Dermis blood vessel endothelial cell (primary cell): ENCODE measurements around the gene ARID1A. TPM values are rescaled to one million over a fixed set of nuclear protein-coding genes. Genes with fewer than 3 reads are reported as not detected.

Experiments
- DNase-seq: peaks from one replicate; pipeline ENCODE4 v3.0.0; 2010
- total RNA-seq: library from RNA; depleted of rRNA; stranded (reverse); fragments of >200 nt; gene quantifications from 2 replicates; pipeline ENCODE4 v1.2.3, GENCODE V29; 2014

The ARID1A gene
- total RNA-seq, 1 donor from 2014 or later, result 14.5 TPM

DNA sequence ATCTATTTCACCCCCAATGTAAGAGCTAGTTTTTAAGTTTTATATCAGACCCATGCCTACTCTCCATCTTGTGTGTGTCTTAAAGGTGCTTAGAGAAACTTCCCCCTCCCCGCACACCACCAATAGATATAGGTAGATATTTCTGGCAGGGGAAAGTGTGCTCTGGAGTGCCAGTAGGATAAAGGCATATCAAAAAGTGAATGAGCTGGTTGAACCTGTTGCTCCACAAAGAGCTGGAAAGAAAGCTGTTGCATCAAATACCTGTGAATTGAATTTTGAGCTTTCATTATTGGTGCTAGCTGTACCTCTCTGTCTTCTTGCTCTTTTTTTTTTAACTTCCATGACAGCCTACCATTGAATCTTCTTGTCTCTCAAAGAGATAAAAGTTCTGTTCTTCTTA is 32.8 kb downstream of the ARID1A start:
- DNase-seq, result no peak

DNA sequence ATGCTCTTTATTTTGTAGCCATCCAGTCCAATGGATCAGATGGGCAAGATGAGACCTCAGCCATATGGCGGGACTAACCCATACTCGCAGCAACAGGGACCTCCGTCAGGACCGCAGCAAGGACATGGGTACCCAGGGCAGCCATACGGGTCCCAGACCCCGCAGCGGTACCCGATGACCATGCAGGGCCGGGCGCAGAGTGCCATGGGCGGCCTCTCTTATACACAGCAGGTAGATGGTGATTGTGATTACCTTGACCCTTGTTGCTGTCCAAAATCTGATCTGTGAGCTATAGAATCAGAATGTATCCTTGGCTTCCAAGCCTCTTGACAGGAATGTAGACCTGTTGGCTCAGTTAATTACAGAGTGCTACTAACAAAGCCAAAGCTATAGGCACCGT is 33.8 kb downstream of the ARID1A start:
- no peak for DNase-seq

DNA sequence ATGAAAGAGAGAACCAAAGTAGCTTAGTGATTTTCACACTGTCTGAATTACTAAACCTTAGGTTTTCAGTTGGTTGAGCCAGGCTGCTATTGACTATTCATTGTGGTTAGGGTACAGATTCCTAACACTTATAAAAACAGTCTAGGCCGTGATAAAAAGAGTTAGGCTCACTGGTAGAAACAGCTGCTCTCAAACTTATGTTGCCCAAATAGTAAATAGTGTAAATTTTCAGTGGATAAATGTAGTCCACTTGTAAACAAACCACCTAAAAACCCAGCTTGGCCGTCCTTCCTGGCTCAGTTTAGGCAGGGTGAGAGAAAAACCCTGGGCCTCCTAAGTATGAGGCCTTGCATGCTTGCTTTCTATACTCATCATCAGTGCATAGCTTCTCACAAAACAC is 34.9 kb downstream of the ARID1A start:
- no peak for DNase-seq

DNA sequence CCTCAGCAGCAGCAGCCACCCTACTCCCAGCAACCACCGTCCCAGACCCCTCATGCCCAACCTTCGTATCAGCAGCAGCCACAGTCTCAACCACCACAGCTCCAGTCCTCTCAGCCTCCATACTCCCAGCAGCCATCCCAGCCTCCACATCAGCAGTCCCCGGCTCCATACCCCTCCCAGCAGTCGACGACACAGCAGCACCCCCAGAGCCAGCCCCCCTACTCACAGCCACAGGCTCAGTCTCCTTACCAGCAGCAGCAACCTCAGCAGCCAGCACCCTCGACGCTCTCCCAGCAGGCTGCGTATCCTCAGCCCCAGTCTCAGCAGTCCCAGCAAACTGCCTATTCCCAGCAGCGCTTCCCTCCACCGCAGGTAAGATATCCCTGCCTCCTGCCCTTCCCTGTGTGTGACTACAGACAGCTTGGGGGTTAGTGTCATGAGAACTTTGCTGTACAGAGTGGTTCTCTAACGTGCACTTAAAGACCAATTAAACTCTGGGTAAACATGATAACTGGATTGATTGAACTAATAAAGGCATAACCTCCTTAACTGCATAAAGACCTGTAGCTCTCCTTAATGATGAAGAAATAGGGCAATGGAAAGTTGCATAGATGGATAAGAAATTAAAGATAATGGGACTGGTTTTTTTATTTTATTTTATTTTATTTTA is 35.6 kb downstream of the ARID1A start:
- DNase-seq, result no peak

DNA sequence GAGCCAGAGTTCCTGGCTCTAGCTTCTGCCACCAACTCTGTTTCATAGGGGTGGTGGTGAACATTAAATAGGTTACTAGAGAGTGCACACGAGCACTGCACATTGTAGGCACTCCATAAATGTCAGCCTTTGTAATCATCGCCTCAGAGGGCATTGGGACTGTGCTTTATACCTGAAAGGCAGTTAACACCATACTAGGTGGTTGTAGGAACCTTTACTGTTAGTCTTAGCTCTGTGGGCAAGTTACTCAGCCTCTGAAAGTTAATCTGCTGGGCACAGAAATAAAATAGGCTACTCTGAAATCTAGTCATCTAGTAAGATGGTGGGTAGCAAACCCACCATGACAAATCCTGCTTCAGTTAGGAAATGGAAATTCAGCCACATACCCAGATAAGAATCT is 37.6 kb downstream of the ARID1A start:
- DNase-seq, result no peak

DNA sequence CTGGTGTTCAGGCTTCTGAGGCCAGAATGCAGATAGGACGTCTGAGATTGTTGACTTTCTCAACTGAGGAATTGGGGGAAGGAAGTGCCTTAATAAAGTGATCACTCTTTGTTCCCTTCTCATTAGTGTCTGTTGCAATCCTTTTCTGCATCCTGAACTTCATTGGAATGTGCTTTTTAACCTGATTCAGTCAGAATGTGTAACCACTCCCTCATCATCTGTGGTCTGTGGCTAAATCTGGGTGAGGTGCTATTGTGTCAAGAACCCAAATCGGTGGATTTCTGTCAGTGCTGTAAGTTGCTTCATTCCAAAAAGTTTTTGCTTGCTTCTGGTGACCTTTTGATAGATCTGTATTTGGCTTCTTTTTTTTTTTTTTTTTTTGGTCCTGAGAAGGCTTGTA is 38.2 kb downstream of the ARID1A start:
- peak; percentile 19 for DNase-seq

DNA sequence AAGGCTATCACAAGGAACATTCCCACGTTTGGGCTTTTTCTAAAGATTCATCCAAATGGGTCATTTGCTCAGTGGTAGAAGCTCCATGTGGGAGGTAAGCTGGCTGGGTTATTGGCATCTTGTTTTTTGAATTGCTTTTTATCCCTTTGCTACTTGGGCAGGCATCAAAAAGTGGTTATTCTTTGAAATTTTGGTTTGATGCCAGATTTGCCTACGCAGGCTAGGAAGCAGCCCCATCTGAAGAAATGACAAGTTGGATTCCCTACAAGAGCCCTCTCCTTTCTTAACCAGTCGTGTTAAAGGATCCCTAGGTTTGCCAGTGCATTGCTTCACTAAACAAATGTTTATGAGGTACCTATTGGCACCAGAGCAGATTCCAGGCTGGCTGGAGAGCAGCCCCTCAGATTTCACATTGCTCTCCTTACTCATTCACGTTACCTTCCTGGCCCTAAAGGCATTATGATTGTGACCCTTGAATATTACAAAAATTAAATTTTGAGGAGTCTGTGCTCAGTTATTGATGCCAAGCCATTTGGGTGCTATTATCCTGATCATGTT is 38.8 kb downstream of the ARID1A start:
- DNase-seq, result no peak

DNA sequence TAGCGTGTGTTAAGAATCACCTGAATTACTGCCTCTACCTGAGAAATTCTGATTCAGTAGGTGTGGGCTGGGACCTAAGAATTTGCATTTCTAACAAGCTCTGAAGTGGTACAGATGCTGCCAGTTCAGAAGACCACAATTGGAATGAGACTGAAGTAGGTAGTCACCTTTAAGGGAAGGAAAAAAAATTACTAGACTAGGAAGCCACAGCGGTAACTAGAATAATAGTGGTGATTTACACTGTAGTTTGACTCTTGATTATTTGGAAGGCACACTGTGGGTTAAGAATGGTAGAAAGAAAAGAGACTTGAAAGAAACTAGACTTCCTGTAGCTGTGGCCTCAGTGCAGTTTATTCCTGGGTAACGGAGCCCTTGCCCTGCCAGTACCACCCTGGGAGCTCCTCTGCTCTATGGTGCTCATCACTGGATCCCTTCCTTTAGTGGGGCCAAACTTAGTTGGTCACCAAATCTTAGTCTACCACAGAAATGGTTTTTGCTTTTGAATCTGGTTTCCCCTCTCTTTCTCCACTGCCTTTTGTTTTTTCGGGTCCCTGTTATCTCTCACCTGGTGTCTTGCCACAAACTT is 43.6 kb downstream of the ARID1A start:
- DNase-seq, result no peak

DNA sequence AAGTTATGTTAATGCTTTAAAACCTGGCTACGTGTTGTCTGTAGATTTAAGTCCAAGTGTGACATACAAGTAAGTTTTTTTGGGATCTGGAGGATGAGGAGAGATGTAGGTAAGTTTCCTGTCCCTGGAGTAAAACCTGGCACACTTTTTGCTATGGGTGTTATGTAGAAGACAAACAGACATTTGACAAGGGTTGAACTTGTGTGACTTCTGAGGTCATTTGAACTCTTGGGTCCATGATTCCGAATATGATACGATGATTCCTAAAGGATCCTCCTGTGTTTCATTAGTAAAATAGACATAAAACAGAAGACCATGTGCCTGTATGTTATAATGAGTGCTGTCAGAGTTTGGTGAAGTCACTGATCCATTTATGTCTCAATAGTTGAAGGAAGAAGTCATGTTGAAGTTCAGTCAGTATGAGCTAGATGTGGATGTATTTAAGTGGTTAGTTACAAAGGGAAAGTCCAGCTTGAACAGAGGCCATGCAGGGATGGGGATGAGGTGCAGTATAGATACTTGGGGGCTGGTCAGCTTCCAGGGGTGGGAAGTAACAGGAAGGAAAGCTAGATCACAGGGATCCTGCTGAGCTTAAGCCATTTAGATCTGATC is 44.3 kb downstream of the ARID1A start:
- DNase-seq, result no peak

DNA sequence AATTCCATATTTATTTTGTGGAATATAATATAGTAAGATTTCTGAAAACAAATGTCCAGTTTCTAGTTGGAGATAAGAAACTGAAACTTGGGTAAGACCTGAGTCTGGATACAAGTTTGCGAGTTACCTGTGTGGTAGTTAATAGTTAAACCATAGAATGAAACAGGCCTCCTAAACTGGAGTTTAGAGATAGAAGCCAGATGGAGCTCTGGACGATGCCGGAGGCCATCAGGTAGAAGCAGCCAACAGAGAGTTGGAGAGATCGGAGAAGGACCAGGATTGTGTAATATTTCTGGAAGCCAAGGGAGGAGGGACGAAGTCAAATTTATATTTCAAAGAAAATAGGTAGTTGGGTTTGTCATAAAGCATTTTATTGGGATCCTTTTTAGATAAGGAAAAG is 45.1 kb downstream of the ARID1A start:
- DNase-seq, result no peak

DNA sequence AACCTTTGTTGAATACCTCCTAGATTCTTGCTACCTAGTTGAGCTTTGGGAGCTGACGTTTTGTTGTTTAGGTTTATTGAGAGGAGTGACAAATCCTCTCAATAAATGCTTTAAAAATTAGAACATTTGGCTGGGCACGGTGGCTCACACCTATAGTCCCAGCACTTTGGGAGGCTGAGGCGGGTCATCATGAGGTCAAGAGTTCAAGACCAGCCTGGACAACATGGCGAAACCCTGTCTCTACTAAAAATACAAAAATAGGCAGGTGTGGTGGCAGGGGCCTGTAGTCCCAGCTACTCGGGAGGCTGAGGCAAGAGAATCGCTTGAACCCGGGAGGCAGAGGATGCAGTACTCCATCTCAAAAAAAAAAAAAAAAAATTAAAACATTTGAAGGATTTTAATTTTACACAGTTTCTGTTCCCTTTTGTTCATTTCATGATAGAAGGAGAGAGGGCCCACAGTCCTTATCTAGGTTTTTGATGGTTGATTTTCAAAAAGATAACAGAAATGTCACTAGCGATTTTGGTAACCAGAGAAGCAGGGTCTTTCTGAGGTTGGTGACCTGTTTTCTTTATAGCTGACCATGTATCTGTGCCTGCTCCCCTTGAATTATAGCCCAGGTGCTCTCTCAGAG is 47.7 kb downstream of the ARID1A start:
- no peak for DNase-seq

DNA sequence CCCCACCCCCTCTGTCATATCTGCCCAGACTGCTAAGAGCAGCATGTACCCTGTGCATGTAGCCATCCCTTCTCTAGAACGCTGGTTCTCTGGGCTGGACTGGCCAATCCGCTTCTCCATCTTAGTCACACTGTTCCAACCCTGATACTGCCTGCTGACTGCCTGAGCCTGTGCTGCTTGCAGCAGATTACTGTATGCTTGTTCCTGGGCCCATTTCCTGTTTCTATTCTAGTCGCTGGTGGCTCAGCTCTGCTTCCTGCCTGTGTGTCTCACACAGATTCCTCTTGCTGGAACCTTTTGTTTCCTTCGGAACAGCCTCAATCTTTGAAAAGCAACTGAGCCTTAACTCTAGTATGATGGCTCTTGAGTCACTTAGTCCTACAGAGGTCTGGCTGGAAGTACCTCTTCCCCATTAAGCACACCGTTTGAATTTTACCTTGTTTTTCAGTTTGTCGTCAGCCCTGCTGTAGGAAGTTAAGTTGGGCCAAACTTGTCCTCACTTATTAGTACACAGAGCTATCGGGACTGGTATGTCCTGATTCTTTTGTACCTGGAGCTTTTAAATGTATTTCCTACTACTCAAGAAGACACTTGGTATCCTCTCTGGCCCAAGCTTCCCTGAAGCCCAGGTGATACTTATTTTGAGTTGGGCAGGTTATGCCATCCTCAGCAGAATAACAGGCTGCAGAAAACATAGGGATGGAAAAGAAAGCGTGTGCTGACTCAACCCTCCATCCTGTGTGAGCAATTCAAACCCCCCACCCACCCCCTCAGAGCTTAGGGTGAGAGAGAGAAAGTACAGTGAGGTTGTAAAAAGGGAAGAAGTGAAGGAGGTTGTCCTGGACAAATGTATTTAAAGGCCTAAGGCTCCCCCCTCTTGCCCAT is 48.5 kb downstream of the ARID1A start:
- peak; percentile 98 for DNase-seq

DNA sequence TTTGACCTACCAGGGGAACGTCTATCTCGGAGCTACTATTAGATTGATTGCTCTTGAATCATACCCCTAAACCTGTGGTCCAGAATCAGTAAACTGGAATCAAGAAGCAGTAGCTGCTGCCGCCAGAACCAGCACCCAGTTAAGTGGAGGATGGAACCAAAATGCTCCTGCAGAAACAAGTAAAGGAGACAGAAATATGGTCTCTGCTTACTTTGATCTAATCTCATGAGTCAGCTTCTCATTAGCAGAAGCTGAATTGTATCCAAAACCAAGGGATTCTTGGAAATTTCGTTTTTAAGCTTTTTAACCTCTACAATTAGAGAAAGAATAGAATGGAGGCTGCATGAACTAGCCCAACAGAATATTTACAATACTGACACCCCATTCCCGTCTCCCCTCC is 49.4 kb downstream of the ARID1A start:
- no peak for DNase-seq

DNA sequence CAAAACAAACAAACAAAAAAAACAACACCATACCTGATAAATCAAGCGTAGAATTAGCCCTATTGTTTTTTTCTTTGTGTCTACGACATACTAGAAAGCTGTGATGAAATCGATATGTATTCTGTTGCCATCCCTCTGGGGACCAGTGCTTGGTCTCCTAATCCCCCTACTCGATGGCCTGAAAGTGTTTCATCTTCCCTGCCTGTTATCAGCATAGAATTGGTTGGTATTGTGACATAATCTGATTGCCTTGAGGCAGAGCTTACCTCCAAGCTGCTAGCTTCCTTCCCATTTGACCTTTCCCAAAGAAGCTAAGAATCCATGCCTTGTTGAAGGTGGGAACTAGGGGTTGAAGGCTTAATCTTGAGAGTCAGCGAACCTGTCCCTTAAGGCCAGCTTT is 51.2 kb downstream of the ARID1A start:
- no peak for DNase-seq

DNA sequence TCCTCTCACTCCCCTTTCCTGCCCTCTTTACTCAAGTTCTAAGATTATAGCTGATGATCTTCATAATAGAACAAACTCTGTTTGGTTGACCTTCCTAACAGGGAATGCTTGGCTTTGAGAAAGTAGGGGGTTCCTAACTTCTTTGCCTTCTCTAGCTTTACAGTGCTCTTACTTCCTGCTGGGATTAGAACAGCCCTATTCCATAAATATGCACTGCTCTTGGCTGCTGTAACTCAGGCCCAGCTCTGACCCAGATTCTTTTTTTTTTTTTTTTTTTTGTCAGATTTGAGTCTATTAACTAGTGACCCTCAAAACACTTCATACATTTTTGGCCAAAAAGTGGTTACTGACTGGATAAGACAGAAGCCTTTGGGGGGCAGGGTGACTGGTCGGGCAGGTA is 52.5 kb downstream of the ARID1A start:
- no peak for DNase-seq

DNA sequence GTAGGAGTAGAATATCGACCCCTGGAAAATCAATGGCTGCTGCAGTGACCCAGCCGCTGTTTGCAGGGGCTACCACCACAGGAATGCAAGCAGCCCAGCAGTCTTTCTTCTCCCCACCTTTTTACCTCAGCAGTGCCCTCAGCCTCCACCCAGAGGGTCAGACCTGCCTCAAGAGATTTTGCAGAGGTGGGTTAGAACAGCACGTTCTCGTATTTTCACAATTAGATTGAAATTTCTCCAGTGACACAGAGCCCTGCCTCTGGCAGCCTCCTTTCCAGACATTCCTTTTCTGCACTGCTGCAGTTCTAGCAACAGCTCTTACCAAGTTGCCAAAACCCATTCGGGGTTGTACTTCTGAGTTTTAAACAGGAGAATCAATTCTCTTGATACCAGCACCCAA is 53.6 kb downstream of the ARID1A start:
- DNase-seq, result no peak

DNA sequence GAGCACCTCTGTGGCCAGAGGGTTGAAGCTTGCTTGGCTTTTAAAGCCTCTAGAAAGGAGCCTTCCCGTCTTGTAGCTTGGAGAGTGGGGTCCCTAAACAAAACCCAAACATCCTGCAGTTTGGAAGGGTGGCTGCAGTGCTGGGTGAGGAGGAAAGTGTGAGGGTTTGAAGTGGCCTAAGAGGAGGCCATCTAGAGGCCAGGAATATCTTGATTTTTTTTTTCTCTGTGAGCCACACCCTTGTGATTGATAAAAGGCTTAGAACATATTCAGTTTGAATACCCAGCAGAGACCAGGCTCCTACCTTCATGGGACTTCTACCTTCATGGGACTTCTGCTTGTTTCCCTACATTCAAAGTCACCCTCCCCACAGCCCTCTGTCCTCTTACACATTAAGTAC is 54.6 kb downstream of the ARID1A start:
- DNase-seq, result no peak

DNA sequence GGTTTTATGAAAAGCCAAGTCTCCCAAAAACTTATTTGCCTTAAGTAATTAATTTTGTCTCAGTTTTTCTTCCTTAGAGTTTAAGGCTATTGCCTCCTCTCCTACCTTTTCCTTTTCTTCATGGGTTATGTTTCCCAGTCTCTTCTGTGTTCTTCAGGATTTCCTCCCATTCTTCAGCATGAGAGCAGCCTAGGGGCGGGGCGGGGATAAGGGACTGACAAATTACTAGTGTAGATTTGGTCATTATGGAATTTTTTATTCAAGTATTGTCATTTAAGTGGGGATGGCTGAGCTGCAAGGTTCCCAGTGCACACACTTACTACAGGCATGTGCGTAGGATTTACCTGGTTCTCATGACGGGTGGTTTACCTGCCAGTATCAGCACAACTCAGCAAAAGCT is 56.7 kb downstream of the ARID1A start:
- DNase-seq, result peak; percentile 79

DNA sequence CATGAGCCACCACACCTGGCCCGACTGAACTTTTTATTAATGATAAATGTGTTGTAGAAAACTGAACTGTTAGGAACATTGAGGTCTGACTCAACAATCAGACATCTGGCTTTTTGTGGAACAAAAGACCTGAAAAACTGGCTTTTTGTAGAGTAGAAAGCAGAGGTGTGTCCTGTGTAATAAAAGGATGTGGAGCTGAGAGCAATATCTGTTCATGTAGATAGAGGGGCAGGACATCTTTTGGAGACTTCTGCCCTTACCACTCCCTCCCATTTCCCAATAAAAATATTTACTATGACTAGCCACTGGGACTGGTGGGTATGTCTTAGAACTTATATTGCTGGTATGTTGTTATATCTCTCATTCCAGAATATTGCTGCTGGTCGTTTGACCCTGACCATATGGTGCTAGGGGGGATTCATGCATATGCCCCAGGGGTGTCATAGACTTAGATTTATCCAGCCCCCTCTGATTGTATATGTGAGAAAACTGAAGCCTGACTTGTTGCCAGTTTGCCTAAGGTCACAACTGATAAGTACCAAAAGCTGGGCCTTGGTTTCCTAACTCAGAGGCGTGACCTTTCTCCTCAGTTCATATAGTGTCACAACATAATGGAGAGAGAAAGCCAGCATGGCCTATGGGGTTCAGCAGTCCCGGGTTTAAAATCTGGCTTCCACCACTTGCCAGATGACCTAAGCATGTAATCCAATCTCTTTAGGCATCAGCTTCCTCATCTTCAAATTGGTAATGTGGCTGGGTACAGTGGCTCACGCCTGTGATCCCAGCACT is 58.5 kb downstream of the ARID1A start:
- no peak for DNase-seq

DNA sequence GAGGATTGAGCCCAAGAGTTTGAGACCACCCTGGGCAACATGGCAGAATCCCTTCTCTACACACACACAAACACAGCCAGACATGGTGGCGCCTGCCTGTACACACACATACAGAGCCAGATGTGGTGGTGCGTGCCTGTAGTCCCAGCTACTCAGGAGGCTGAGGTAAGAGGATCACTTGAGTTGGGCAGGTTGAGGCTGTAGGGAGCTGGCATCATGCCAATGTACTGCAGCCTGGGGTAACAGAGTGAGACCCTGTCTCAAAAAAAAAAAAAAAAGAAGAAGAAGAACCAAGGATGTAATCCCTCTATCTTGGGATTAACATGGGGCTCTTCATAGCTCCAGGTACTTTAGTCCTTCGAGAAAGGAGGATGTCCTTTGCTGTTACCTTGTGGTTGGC is 62.5 kb downstream of the ARID1A start:
- DNase-seq, result no peak

DNA sequence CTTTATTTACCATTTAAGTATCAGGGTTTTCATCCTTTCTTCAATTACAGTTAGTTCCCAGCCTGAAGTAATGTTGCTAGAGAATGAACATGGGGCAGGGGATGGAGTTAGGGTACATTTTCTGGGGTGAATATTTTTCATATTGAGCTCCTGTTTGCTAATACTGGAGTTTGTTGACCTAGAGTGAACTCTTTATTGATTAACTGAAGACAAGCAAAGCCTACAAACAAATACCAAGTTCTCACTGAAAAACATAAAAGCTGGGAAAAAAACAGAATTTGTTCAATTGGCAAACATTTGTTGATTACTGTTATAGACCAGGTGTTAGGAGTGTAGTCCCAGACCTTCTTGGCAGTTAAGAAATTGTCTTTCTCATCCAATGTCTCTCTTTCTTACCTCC is 63.7 kb downstream of the ARID1A start:
- DNase-seq, result no peak

DNA sequence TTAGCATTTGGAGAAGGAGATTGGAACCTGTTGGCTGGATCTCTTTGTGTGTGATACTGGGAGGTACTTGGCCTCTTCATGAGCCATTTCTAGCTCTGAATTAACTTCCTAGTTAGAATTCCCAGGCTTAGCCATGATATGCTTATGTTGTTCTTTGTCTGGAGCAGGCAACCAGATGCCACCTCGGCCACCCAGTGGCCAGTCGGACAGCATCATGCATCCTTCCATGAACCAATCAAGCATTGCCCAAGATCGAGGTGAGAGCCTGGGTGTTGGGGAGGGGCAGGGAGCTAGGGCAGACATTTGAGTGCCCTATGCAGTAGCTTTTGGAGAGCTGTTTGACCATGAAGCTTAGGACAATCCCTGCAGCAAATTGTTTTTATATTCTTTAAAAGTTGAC is 65.4 kb downstream of the ARID1A start:
- peak; percentile 35 for DNase-seq
